H1 (cell line): ENCODE results near the gene BORCS6. TPM values are rescaled to one million over a fixed set of nuclear protein-coding genes. Genes with fewer than 3 reads are reported as not detected.

Source experiments
- CTCF ChIA-PET: fragments of 300-600 bp; sonication (Branson Sonifier 250); formaldehyde crosslinking; loops from one replicate; lab custom pipeline; 2021; ENCODE audit not compliant: partially characterized antibody; lab: Charles Lee
- POLR2A ChIA-PET: fragments of 300-600 bp; sonication (Branson Sonifier 250); formaldehyde crosslinking; loops from one replicate; lab custom pipeline; 2021; ENCODE audit warnings: inconsistent platforms; ENCODE audit not compliant: partially characterized antibody; lab: Charles Lee
- DNase-seq, 2 experiments: peaks; one replicate each; pipeline versions ENCODE4 v3.0.0 to v3.0.0-alpha.2; 2010 to 2022; ENCODE audit warnings: low spot score in 2 of 2, low read depth in 1 of 2, mixed read lengths in 1 of 2
- FAIRE-seq: peaks from 2 replicates; lab custom pipeline; 2011; peaks lifted over from hg19 to GRCh38; lab: Jason Lieb, UNC
- H2AFZ ChIP-seq: 2 replicates; pipeline ENCODE4 v1.8.1; 2012; ENCODE audit warnings: low read length, inconsistent platforms
- H2AK5ac ChIP-seq: 2 replicates; pipeline ENCODE4 v1.6.1; 2013; ENCODE audit warnings: low read depth, low read length
- H2BK120ac ChIP-seq: replicated peaks from 2 replicates; pipeline ENCODE3; 2013; ENCODE audit warnings: low read depth, low read length, inconsistent platforms
- H2BK12ac ChIP-seq: 2 replicates; pipeline ENCODE4 v1.6.1; 2013; ENCODE audit warnings: low read depth, low read length
- H2BK15ac ChIP-seq: 2 replicates; pipeline ENCODE4 v1.6.1; 2013; ENCODE audit warnings: low read length
- H2BK20ac ChIP-seq: 2 replicates; pipeline ENCODE4 v1.6.1; 2013; ENCODE audit warnings: low read length
- H2BK5ac ChIP-seq: 2 replicates; pipeline ENCODE4 v1.6.1; 2013; ENCODE audit warnings: low read depth, low read length
- H3K14ac ChIP-seq: 2 replicates; pipeline ENCODE4 v1.6.1; 2013; ENCODE audit warnings: inconsistent platforms; ENCODE audit not compliant: insufficient read length
- H3K18ac ChIP-seq: 2 replicates; pipeline ENCODE4 v1.6.1; 2013; ENCODE audit warnings: low read length; ENCODE audit errors: extremely low read depth
- H3K23ac ChIP-seq: 2 replicates; pipeline ENCODE4 v1.6.1; 2013; ENCODE audit warnings: inconsistent platforms; ENCODE audit not compliant: insufficient read length
- H3K23me2 ChIP-seq: 2 replicates; pipeline ENCODE4 v1.6.1; 2013; ENCODE audit warnings: low read depth, low read length
- H3K27ac ChIP-seq: 2 replicates; pipeline ENCODE4 v1.6.1; 2011; ENCODE audit warnings: low read depth, low read length, inconsistent platforms
- H3K27me3 ChIP-seq, 4 experiments: replicated peaks in 1 of 4; 1 replicate in 1 of 4; 2 replicates in 3 of 4; pipeline versions ENCODE4 v1.6.1 to v1.8.1; 2011 to 2013; ENCODE audit warnings: low read length in 3 of 4, mild to moderate bottlenecking in 3 of 4, inconsistent platforms in 2 of 4, mixed read lengths in 2 of 4, moderate library complexity in 1 of 4; ENCODE audit not compliant: control insufficient read depth in 3 of 4, insufficient read depth in 3 of 4; ENCODE audit errors: extremely low read depth in 1 of 4
- H3K36me3 ChIP-seq, 4 experiments: 2 replicates each; pipeline versions ENCODE4 v1.6.1 to v1.8.1; 2011 to 2013; ENCODE audit warnings: mild to moderate bottlenecking in 4 of 4, low read length in 3 of 4, moderate library complexity in 2 of 4, control low read depth in 1 of 4, inconsistent platforms in 1 of 4; ENCODE audit not compliant: insufficient read depth in 4 of 4, control insufficient read depth in 2 of 4
- H3K4ac ChIP-seq: replicated peaks from 2 replicates; pipeline ENCODE3; 2013; ENCODE audit warnings: low read length, low read depth, mixed read lengths, inconsistent platforms; ENCODE audit not compliant: insufficient read length
- H3K4me1 ChIP-seq, 4 experiments: replicated peaks in 1 of 4; 1 replicate in 1 of 4; 2 replicates in 3 of 4; pipeline versions ENCODE4 v1.6.1 to v1.8.1; 2011 to 2013; ENCODE audit warnings: low read length in 3 of 4, inconsistent platforms in 2 of 4, mixed read lengths in 1 of 4; ENCODE audit not compliant: insufficient read depth in 4 of 4, control insufficient read depth in 3 of 4
- H3K4me2 ChIP-seq, 2 experiments: 2 replicates each; pipeline versions ENCODE4 v1.6.1 to v1.8.1; 2011 to 2013; ENCODE audit warnings: low read depth in 2 of 2, low read length in 2 of 2, control low read depth in 1 of 2, inconsistent platforms in 1 of 2, mild to moderate bottlenecking in 1 of 2; ENCODE audit not compliant: insufficient read depth in 1 of 2
- H3K4me3 ChIP-seq, 4 experiments: fragments of 200-600, 300-600 bp in 1 of 4; sonication (generic), shearing (Covaris generic), sonication (Bioruptor Twin) in 1 of 4; 2 replicates each; pipeline versions ENCODE4 v1.5.1 to v1.8.1; 2011 to 2016; ENCODE audit warnings: low read length in 4 of 4, low read depth in 3 of 4, control low read depth in 2 of 4, inconsistent platforms in 2 of 4, mild to moderate bottlenecking in 2 of 4, mixed read lengths in 1 of 4, moderate library complexity in 1 of 4; ENCODE audit not compliant: insufficient read depth in 2 of 4; ENCODE audit errors: extremely low read depth in 1 of 4
- H3K56ac ChIP-seq: replicated peaks from 2 replicates; pipeline ENCODE3; 2013; ENCODE audit warnings: low read depth, mild to moderate bottlenecking, mixed read lengths, low read length, inconsistent platforms; ENCODE audit not compliant: insufficient read length
- H3K79me1 ChIP-seq: 2 replicates; pipeline ENCODE4 v1.6.1; 2013; ENCODE audit warnings: low read depth, low read length, control low read depth
- H3K79me2 ChIP-seq, 2 experiments: 2 replicates each; pipeline versions ENCODE4 v1.6.1 to v1.8.1; 2012 to 2013; ENCODE audit warnings: low read length in 2 of 2, mild to moderate bottlenecking in 2 of 2, inconsistent platforms in 1 of 2; ENCODE audit not compliant: insufficient read depth in 2 of 2, control insufficient read depth in 1 of 2
- H3K9ac ChIP-seq, 4 experiments: replicated peaks in 1 of 4; 1 replicate in 1 of 4; 2 replicates in 3 of 4; pipeline versions ENCODE4 v1.6.1 to v1.8.1; 2011 to 2013; ENCODE audit warnings: low read depth in 3 of 4, low read length in 3 of 4, control low read depth in 2 of 4, mild to moderate bottlenecking in 2 of 4, moderate library complexity in 2 of 4, inconsistent platforms in 1 of 4; ENCODE audit errors: extremely low read depth in 1 of 4
- H3K9me3 ChIP-seq, 2 experiments: 2 replicates each; pipeline versions ENCODE4 v1.6.1 to v1.8.1; 2012 to 2013; ENCODE audit warnings: mild to moderate bottlenecking in 2 of 2, moderate library complexity in 2 of 2, control low read depth in 1 of 2, inconsistent platforms in 1 of 2, low read depth in 1 of 2, low read length in 1 of 2, mixed read lengths in 1 of 2; ENCODE audit not compliant: insufficient read depth in 2 of 2
- H4K20me1 ChIP-seq, 2 experiments: replicated peaks in 1 of 2; 2 replicates each; pipeline versions ENCODE3 to v1.8.1; 2011 to 2013; ENCODE audit warnings: inconsistent platforms in 2 of 2, low read length in 2 of 2, mild to moderate bottlenecking in 1 of 2; ENCODE audit not compliant: insufficient read depth in 2 of 2, control insufficient read depth in 1 of 2
- H4K5ac ChIP-seq: 2 replicates; pipeline ENCODE4 v1.6.1; 2013; ENCODE audit warnings: low read length, low read depth, mixed read lengths, inconsistent platforms; ENCODE audit not compliant: insufficient read length
- H4K8ac ChIP-seq: 2 replicates; pipeline ENCODE4 v1.8.0; 2013; ENCODE audit warnings: mild to moderate bottlenecking, moderate library complexity, low read length, inconsistent platforms; ENCODE audit not compliant: insufficient read depth; ENCODE audit errors: extremely low read depth
- H4K91ac ChIP-seq: replicated peaks from 2 replicates; pipeline ENCODE3; 2013; ENCODE audit warnings: low read length, mixed read lengths, inconsistent platforms; ENCODE audit not compliant: insufficient read length
- KDM5A ChIP-seq: fragments of 200-600 bp; IDR thresholded peaks from 2 replicates; pipeline ENCODE4 v1.7.1; 2012; ENCODE audit warnings: mild to moderate bottlenecking, low read length, inconsistent platforms, mixed read lengths
- POLR2A ChIP-seq, 2 experiments: IDR thresholded peaks; 1 replicate in 1 of 2; 2 replicates in 1 of 2; pipeline ENCODE4 v1.6.1; 2011; ENCODE audit warnings: low read depth in 2 of 2, low read length in 2 of 2, mild to moderate bottlenecking in 2 of 2; ENCODE audit errors: control extremely low read depth in 1 of 2
- POLR2AphosphoS5 ChIP-seq: IDR thresholded peaks from 2 replicates; pipeline ENCODE4 v1.6.1; 2011; ENCODE audit warnings: low read depth, low read length
- WGBS, 2 experiments: shearing (Covaris generic) in 1 of 2; methylation state at CpG; one replicate each; pipeline versions ENCODE4 v1.1.6 to v1.1.7; 2013 to 2015; ENCODE audit warnings: low lambda C conversion rate in 2 of 2, mixed read lengths in 2 of 2, inconsistent platforms in 1 of 2, low coverage in 1 of 2, missing lambda C conversion rate in 1 of 2; ENCODE audit not compliant: insufficient replicate concordance in 2 of 2, insufficient coverage in 1 of 2, insufficient read length in 1 of 2; ENCODE audit errors: extremely low coverage in 1 of 2, missing lambda C conversion rate in 1 of 2; 5-methylcytosine and 5-hydroxymethylcytosine counted together
- polyA plus RNA-seq, 7 experiments: library from polyadenylated mRNA; depleted of rRNA in 3 of 7; stranded (reverse) in 5 of 7; unstranded in 2 of 7; fragments of >200 nt in 5 of 7; fragments of 200-250 nt in 2 of 7; gene quantifications; 1 replicate in 5 of 7; 2 replicates in 1 of 7; 4 replicates in 1 of 7; pipeline versions ENCODE4 v1.2.1 to v1.2.3, GENCODE V29; 2011 to 2013; ENCODE audit warnings: missing spikeins in 2 of 7, mixed read lengths in 2 of 7
- total RNA-seq: library from RNA; stranded (reverse); fragmentation: NEBNext Ultra II Directional; extraction: Animal tissue kit (Norgen Biotek cat#: 25700); gene quantifications from 2 replicates; pipeline ENCODE4 v1.2.1, GENCODE V29; 2021

Gene BORCS6
- total and polyA plus RNA-seq, 2 of the 8 experiments (the other 6 are each of a cell fraction or from before 2014, with no cell fraction given), result 3.3 to 3.6 TPM

DNA sequence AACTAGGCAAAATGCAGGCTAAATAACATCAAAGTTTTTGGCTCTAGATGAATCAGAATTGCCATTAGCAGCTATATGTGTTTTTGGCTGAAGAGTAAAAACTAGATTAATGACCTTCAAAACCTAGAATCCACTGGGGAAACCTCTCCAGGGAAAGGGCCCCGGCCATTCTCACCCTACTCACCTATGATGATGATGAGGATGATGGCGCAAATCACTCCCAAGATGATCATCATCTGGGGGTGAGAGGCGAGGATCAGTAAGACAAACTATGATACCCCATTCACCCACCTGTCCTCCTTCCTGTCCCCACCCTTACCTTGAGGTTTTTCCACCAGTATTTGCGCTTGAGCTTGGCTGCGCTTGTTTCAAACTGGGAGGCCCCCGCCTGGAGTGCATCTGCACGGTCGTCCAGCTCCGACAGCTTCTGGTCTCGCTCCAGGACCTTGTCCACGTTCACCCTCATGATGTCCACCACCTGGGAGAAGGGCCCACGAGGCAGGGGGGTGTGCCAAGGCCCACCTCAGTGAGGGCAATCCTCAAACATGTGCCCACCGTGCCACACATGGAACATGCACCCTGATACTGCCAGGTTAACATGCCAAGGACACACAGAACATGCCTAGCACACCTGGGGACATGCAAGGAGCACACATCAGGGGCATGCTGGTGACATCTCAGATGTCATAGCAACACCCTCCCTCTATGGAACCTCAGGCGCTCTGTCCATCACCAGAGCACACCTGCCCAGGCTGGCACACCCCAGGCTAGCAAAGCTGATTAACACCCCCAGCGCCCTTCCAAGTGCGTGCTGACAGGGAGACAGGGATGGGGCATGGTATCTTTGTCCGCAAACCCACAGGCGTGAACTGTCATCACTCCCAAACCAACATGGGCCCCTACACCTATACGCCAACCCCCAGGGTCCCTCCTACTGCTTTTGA is 28.4 kb downstream of the BORCS6 start:
- H3K79me1 ChIP-seq, result peaks cover 8% of the 10 kb centered on the region
- H3K36me3 ChIP-seq, result peaks cover 0 to 10% (median 5%) of the 10 kb centered on the region in 4 experiments; a peak in 6 of 8 replicates
- H2BK20ac ChIP-seq, result no peak overlapping the region
- peaks cover 8 to 9% of the 10 kb centered on the region in 2 experiments for H4K20me1 ChIP-seq
- H3K9me3 ChIP-seq, result no peaks in the 10 kb centered on the region
- WGBS, 2 experiments, result 85% methylated on average over 19 of the region's 19 CpGs; no CpG with 5 or more reads in 1 of the 2 experiments
- peak overlapping the region; percentile 20 for H2AK5ac ChIP-seq
- no peak overlapping the region for H4K91ac ChIP-seq
- no peak overlapping the region for H4K5ac ChIP-seq
- peak overlapping the region; percentile 93 to 100 (median 96) for H3K9ac ChIP-seq
- H3K4ac ChIP-seq, result no peak overlapping the region
- no peak overlapping the region for H3K56ac ChIP-seq
- DNase-seq, result no peak
- peaks cover 4 to 27% (median 21%) of the 10 kb centered on the region in 4 experiments for H3K4me1 ChIP-seq
- no peak overlapping the region for H2BK12ac ChIP-seq
- no peak overlapping the region for H3K14ac ChIP-seq
- peak overlapping the region; percentile 88 to 98 (median 93) for H3K4me3 ChIP-seq
- H3K79me2 ChIP-seq, result peaks cover 0 to 15% of the 10 kb centered on the region in 2 experiments; a peak in 2 of 4 replicates
- no peak overlapping the region for H3K18ac ChIP-seq
- no peaks in the 10 kb centered on the region for H3K27me3 ChIP-seq
- no peak overlapping the region for H3K23ac ChIP-seq
- no peak overlapping the region; the same call in 1 of the 2 replicates for H2BK5ac ChIP-seq
- no peak overlapping the region for H2AFZ ChIP-seq
- H2BK15ac ChIP-seq, result no peak overlapping the region
- POLR2A ChIA-PET, result interaction anchor here (0.7 to 15.7 kb wide), 9 partner anchors 7 to 39 kb away, joined by 3 to 289 read pairs (median 4); partner anchors contain the start of genes BORCS6, PER1 and TMEM107
- CTCF ChIA-PET, result interaction anchor here (1.0 to 10.3 kb wide), 4 partner anchors 18 to 41 kb away, joined by 3 to 133 read pairs (median 29); partner anchors contain the start of gene ALOXE3
- H4K8ac ChIP-seq, result peak overlapping the region; percentile 98
- 0 out of 2 replicates have a peak overlapping the region, but pooled peaks have one; percentile 89 for H3K27ac ChIP-seq
- no peak for FAIRE-seq
- TF ChIP-seq KDM5A, result no peak
- TF ChIP-seq POLR2AphosphoS5, result peak; percentile 13; the same call in 1 of the 2 replicates
- TF ChIP-seq POLR2A (IDR thresholded peaks at IDR 0.05; ENCODE audit: control extremely low read depth in 1 of 2, low read depth in 2 of 2, low read length in 2 of 2), result peak in 1 of 2 experiments; percentile 13; a peak in 1 of 3 replicates
- TF ChIP-seq, all 59 proteins: peak for 2
- Histone ChIP-seq H2BK120ac (no peak overlapping the region), H3K23me2 (peaks cover 21% of the 10 kb centered on the region), H3K4me2 (peak overlapping the region; percentile 85 to 98)
